22Rv1 (cell line): ENCODE data around the gene SLC35E3.

Experiments used
- H3K27ac ChIP-seq: fragments of 450-650 bp; 2 replicates; pipeline ENCODE4 v1.5.1; 2017
- ZFX ChIP-seq: fragments of 450-650 bp; IDR thresholded peaks from 2 replicates; pipeline ENCODE4 v1.6.1; 2017; ENCODE audit warnings: antibody characterized with exemption, borderline replicate concordance
- TF ChIP-seq, protein P1 (sequence below): fragments of 450-650 bp; IDR thresholded peaks from 2 replicates; pipeline ENCODE4 v1.5.1; 2017; ENCODE audit warnings: mild to moderate bottlenecking

Gene SLC35E3

DNA sequence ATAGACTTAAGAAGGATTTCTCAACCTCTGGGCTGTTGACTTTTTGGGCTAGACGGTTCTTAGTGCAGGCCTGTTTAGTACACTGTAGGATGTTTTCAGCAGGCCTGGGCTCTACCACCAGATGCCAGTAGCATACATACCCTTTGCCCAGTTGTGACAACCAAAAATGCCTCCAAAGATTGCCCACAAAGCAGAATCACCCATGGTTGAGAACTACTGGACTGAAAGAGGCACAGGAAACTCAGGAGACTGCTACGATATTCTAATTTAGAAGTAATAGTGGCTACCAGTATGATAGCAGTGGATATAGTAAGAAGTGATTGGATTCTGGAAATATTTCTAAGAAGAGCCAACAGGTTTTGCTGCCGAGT is 15.5 kb downstream of the SLC35E3 start:
- no peak overlapping the region for H3K27ac ChIP-seq
- TF ChIP-seq, protein P1, sequence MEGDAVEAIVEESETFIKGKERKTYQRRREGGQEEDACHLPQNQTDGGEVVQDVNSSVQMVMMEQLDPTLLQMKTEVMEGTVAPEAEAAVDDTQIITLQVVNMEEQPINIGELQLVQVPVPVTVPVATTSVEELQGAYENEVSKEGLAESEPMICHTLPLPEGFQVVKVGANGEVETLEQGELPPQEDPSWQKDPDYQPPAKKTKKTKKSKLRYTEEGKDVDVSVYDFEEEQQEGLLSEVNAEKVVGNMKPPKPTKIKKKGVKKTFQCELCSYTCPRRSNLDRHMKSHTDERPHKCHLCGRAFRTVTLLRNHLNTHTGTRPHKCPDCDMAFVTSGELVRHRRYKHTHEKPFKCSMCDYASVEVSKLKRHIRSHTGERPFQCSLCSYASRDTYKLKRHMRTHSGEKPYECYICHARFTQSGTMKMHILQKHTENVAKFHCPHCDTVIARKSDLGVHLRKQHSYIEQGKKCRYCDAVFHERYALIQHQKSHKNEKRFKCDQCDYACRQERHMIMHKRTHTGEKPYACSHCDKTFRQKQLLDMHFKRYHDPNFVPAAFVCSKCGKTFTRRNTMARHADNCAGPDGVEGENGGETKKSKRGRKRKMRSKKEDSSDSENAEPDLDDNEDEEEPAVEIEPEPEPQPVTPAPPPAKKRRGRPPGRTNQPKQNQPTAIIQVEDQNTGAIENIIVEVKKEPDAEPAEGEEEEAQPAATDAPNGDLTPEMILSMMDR, result no peak

DNA sequence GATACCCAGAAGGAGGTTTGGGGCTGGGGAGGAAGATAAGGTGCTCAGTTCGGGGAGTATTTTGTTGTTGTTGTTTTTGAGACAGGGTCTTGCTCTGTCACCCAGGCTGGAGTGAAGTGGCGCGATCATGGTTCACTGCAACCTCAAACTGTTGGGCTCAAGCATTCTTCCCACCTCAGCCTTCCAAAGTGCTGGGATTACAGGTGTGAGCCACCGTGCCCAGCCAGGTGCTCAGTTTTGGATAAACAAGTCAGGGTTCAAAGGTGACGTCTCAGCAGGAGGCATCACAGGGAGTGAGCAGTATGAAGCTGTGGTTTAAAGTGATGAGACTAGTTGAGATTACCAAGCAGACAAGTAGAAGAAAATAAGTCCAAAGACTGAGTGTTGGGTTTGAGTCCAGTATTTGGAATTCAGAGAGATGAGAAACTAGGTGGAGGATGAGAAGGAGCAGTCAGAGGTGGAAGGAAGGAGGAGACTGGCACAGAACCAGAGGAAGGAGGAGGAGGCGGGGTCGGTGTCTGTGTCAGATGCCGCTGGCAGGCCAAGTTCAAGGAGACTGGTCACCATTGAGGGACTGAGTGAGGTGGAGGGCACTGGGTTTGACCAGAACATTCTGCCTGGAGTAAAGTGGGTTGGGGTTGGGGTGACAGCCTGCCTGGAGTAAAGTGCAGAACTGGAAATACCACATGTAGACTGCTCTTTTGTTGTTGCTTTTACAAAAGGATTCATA is 16.1 kb downstream of the SLC35E3 start:
- TF ChIP-seq ZFX, result no peak
- TF ChIP-seq, protein P1, result no peak

DNA sequence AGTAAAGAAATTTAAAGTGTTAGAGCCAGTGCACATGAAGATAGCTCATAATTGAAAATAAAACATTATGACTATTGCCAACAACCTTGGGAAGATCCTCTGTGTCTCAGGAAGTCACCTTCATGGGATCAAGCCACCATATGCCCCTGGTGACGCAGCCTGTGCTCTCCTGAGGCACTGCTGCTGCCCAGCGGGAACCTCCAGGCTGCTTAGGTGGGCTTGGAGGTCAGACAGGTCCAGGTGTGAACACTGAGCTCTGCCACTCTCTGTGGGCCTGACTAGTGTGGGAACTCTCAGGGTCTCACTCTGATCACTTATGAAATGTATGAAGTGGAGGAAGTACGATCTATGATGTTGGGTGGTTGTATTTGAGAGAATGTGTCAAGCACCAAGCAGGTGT is 16.7 kb downstream of the SLC35E3 start:
- H3K27ac ChIP-seq, result no peak overlapping the region

More for the DNA sequence above, 16.1 kb downstream of the SLC35E3 start:
- no peak overlapping the region for H3K27ac ChIP-seq

DNA sequence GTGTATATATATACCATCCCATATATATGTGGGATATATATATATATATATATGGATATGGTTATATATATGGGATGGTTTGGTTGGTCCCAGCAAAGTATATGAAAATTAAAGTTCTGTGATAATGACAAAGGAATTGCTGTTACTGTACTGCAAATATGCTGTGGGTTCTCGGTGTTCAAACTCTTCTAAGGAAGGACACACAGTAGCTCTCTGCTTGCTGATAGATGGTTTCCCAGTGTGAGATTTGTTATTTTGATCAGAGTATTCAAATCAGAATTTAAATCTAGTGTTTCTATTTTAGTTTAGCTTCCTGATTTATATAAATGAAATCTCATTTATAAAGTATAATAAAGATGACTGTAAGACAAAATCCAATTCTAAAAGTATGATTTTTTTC is 19.7 kb downstream of the SLC35E3 start:
- H3K27ac ChIP-seq, result no peak overlapping the region
- no peak for TF ChIP-seq ZFX
- TF ChIP-seq, protein P1, result no peak

More for the DNA sequence above, 16.7 kb downstream of the SLC35E3 start:
- TF ChIP-seq ZFX, result no peak
- TF ChIP-seq, protein P1, result no peak

GRCh38 chr12:68766646-68767045 is 20.7 kb downstream of the SLC35E3 start:
- TF ChIP-seq ZFX, result no peak
- TF ChIP-seq, protein P1, result no peak
- no peak overlapping the region for H3K27ac ChIP-seq

DNA sequence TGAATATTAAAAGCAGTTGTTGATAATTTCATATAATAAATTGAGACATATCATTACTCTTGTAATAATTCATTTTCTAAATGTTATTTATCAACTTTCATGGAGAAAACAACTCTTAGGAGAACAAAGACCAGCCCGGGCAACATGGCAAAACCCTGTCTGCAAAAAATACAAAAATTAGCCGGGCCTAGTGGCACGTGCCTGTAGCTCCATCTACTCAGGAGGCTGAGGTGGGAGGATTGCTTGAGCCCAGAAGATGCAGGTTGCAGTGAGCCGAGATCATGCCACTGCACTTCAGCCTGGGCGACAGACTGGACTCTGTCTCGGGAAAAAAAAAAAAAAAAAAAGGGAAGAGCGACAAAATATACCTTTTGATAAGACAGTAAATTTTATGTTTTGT is 21.2 kb downstream of the SLC35E3 start:
- no peak for TF ChIP-seq ZFX
- TF ChIP-seq, protein P1, result no peak
- no peak overlapping the region for H3K27ac ChIP-seq

DNA sequence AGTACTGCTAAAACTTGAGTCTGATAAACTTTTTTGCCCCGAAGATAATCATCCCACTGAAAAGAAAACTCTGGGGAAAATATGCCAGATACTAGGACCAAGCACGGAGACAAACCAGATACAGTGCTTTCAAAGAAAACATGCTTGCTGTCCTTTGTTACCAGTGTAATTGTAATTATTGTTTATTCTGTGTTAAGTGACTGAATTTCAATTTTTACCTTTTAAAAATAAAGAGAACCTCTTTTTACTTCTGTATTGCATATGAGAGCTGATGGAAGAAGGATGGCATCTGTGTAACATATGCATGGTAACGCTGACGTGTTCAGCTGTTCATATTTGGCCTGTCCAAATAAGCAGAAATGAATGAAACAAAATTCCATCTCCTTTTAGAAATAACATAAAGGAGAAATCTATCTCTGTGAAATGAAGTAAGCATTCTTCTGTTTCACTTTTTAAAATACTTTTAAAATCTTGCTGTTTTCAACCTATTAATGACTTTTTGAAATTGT is 22.5 kb downstream of the SLC35E3 start:
- no peak overlapping the region for H3K27ac ChIP-seq
- no peak for TF ChIP-seq ZFX
- TF ChIP-seq, protein P1, result no peak
